Astrocyte (in vitro differentiated cells and primary cell): ENCODE data around the gene FRMD4B.

ENCODE experiments used
- CTCF ChIP-seq: IDR thresholded peaks from 2 replicates; pipeline ENCODE4 v1.5.1; 2011; ENCODE audit warnings: low read depth, mild to moderate bottlenecking, inconsistent platforms, low read length, moderate library complexity; ENCODE audit not compliant: insufficient read depth
- EZH2 ChIP-seq: IDR thresholded peaks from 2 replicates; pipeline ENCODE4 v1.6.1; 2012; ENCODE audit warnings: mild to moderate bottlenecking, low read length, inconsistent platforms; ENCODE audit not compliant: insufficient read depth

GRCh38 chr3:69322158-69322509, 63.8 kb downstream of the FRMD4B start:
- TF ChIP-seq CTCF, result no peak
- TF ChIP-seq EZH2, result no peak
